ENCODE measurements around the gene WDR17.

Gene WDR17

DNA sequence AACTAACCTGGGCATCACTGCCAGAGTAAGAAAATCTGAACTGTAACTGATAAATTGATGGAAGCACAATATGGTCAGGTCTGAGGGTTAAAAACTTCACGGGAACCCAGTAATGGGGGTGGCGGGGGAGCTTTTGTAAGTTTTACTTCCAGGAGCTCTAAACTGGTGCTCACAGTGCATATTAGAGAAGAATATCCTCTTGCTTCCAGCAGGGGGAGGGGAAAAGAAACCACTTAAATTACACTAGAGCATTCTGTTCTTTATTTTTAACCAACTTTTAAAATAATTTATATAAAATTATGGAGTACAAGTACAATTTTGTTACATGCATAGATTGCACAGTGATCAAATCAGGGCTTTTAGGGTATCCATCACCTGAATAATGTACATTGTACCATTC is 33.7 kb downstream of the WDR17 start:
- DNase-seq: no peak

- no peak for DNase-seq
Observed at GRCh38 chr4:176102414-176103063, 36.9 kb downstream of the WDR17 start.

DNA sequence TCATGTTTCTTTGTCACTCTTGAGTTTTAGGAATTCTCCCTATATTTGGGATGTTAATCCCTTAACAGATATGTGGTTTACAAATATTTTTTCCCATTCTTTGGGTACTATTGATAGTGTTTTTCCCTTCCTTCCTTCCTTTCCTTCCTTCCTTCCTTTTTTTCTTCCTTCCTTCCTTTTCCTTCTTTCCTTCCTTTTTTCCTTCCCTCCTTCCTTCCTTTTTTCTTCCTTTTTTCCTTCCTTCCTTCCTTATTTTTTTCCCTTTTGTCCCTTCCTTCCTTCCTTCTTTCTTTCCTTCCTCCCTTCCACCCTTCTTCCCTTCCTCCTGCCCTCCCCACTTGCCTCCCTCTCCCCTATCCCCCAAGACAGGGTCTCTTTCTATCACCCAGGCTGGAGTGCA is 42.1 kb downstream of the WDR17 start:
- no peak for DNase-seq

DNA sequence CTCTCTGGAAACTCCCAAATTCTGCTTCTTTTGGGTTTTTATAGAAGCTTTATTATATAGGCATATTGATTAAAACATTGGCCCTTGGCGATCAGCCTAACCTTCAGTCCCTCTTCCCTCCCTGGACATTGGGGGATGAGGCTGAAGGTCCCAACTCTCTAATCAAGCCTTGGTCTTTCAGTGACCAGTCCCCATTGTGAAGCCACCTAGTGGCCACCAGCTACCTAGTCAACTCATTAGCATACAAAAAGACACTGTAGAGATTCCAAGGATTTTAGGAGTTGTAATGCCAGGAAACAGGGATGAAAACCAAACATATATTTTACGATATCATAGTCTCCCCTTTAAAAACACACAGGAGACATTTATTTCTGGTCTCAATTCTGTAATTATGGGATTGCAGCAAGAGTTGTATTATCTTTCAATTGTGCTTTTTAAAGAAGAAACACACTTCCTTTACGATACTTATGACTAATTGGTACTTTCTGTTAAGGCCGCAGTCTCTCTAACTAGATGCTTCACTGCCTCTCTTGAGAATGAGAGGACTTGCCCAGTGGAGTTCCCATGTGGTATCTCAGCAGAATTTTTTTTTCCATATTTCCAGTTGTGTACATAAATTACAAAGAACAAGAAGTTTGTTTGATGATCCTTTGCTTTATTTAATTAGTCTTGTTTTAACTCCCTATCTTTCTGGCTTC is 58.2 kb downstream of the WDR17 start:
- peak; percentile 22 for DNase-seq

DNA sequence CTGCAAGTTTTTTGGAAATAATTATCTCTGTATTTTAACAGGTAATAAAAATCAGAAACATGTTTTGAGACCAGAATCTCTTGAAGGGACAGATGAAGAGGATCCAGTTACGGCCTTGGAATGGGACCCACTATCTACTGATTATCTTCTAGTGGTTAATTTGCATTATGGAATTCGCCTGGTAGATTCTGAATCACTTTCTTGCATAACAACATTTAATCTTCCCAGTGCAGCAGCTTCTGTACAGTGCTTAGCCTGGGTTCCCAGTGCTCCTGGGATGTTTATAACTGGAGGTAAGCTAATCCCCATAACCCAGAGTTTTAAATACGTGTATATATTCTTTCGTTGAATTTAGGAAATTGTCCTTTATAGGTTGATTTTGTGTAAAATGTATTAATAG is 59.4 kb downstream of the WDR17 start:
- peak; percentile 3 for DNase-seq

- no peak for DNase-seq
Observed at GRCh38 chr4:176134670-176135069, 69.0 kb downstream of the WDR17 start.

- DNase-seq: peak; percentile 69
Observed at GRCh38 chr4:176137631-176138030, 72.0 kb downstream of the WDR17 start.

GRCh38 chr4:176139518-176139917 is 73.9 kb downstream of the WDR17 start:
- DNase-seq: no peak

DNA sequence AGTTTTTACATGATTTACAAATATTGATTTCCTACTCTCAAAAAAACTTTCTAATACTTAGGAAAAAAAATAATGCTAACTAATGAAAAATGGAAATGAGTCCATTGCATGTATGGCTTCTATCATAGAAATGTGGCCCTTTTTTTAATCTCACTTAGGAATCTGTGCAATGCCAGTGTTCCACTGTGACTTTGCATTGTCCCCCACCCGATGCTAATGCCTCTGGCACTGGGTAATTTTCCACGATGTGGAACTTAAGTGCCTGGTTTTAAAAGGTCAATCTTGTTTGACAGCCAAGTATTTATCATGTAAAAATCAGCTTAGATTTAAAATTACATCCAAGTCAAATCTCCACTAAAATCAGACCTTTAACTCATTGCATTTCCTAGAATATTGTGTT is 76.6 kb downstream of the WDR17 start:
- DNase-seq: no peak

- DNase-seq: peak; percentile 21
Observed at GRCh38 chr4:176149680-176150355, 84.2 kb downstream of the WDR17 start.

DNA sequence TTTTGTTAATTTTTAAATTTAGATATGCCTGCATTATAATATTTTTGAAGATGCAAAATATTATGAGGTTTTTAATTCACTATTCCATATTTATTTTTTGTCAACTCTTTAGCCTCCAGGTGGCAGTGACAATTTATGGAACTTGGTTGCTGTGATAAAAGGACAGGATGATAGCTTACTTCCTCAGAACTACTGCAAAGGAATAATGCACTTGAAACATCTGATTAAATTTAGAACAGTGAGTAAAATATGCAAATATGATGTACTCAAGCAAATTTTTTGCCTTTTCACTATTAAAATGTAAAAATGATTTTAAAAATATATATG is 84.7 kb downstream of the WDR17 start:
- peak; percentile 42 for DNase-seq

DNA sequence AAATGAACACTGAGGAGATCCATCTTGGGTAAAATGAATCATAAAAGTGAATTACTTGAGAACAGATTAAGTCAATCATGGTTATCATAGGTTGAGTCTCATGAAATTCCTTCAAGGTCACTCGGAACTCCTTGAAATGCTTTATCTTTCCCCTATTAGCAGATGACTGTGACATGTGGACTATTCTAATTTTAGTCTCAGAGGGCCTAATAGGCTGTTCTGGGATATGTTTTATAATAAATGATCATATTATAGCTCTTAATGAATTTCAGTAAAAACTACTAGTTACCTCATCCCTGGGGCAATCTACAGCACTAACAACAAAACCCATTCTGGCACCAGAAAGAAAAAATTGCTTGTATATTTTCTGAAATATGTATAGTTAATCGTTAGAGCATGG is 85.1 kb downstream of the WDR17 start:
- DNase-seq: no peak

- no peak for DNase-seq
Observed at GRCh38 chr4:176153124-176153523, 87.5 kb downstream of the WDR17 start.

DNA sequence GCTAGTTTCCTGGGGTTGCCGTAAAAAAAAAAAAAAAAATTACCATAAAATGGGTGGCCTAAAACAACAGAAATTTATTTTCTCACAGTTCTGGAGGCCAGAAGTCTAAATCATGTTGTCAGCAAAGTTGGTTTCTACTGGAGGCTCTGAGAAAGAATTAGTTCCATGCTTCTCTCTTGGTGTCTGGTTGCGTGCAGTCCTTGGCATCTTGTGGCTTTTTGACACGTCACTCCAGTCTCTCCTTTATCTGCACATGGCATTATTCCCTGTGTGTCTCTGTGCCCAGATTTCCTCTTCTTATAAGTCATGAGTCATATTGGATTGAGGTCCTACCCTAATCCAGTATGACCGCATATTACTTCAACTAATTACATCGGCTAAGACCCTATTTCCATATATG is 91.0 kb downstream of the WDR17 start:
- DNase-seq: peak; percentile 70

- DNase-seq: no peak
Observed at GRCh38 chr4:176163041-176163440, 97.4 kb downstream of the WDR17 start.

DNA sequence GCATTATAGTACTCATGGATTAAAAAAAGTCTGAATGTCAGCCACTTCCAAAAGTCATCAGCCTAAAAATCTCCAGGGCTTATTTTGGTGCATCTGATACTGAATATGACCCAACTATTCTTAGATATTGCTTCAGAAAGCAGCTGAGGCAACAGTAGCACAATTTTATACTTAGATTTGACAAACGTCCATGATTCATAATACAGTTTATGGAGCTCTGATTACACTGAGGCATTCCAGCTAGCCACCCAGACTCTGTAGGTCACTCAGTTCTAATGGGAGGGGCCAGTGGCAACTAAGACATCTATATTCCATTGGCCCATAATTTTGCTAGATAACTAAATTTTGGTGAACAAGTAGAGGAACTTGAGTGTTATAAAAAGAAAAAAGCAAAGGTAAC is 119.4 kb downstream of the WDR17 start:
- DNase-seq: peak; percentile 87

DNA sequence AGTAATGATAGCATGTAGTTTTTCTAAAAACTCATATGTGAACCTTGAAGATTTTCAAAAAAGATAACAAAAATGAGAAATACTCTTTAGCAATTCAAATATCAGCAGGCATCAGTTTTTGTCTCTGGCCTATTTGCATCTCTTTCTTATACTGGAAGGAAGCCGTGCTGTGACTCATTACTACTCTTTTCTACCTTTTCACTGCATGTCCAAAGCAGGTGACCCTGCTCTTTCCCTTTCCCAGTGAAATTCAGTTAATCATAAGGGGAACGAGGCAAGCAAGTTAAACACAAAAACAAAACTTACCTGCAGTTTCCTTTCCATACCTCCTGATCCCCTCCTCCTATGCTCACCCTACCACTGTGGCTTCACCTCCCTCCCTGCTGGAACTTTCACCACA is 120.4 kb downstream of the WDR17 start:
- no peak for DNase-seq

- DNase-seq: peak; percentile 14
Observed at GRCh38 chr4:176186671-176187395, 121.2 kb downstream of the WDR17 start.

GRCh38 chr4:176187624-176188023 is 122.0 kb downstream of the WDR17 start:
- peak; percentile 55 for DNase-seq

GRCh38 chr4:176188654-176189053 is 123.0 kb downstream of the WDR17 start:
- peak; percentile 26 for DNase-seq

DNA sequence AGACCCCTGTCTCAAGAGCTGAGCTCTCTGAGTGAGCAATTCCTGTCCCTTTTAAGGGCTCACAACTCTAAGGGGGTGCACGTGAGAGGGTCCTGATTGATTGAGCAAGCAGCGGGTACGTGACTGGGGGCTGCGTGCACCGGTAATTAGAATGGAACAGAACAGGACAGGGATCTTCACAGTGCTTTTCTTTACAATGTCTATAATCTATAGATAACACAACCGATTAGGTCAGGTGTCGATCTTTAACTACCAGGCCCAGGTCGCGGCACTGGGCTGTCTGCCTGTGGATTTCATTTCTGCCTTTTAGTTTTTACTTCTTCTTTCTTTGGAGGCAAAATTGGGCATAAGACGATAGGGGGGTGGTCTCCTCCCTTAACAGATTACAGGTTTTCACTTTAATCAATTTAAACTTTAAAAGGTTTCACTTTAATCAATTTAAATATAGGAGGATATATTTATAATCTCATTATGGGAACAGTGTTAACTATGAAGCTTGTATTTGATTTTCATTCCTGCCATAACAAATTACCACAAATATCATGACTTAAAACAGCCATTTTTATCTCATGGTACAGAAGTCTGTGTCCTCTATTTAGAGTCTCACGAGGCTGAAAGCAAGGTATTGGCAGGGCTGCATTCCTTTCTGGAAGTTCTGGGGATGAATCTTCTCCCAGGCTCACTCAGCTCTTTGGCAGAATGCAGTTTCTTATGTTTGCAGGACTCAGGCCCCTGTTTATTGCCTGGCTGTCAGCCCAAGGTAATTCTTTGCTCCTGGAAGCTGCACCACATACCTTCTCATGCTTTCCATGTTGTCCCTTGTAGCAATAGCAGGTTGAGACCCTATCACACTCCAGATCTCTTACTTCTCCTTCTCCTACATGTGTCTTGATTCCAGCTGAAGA is 124.5 kb downstream of the WDR17 start:
- peak; percentile 71 for DNase-seq

DNA sequence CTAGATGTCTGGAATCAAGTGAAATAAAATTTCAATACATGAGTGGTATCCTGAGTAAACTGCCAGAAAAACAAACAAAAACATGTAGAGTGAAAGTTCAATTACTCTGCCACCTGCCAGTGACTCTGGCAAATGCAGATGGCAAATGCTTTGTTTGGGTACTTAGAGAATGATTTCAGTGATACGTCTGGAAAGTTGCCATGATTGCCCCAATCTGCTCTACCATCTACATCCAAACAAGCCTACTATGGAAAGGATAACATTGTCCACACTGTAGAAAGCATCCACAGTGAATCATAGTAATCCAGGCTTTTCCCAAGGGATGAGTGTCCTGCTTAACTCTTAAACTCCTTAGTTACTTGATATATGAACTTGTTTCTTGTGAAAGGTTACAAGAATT is 126.3 kb downstream of the WDR17 start:
- DNase-seq: peak; percentile 76

DNA sequence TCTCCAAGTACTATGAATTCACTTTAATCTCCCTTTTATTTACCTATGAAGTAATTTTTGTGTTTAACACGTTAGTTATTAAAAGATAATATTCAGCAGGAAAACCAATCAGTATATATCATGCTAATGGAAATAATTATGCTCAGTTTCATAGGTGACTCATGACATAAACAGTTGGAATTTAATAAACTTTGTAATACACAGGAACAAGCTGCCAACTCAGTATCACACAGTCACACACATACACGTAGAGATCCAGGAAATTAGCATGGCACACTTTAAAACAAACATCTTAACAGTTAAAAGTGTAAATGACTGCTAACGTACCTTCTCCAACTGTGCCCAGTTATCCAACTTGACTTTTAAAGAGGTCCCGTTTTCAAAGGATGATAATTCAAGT is 127.5 kb downstream of the WDR17 start:
- peak; percentile 73 for DNase-seq
